PC-3 (cell line): ENCODE results near the gene KRTAP21-2. TPM values are rescaled to one million over a fixed set of nuclear protein-coding genes. Genes with fewer than 3 reads are reported as not detected.

ENCODE experiments used
- ATAC-seq: fragments of 200-7000 bp; cut with Tn5 transposase; 2 replicates; pipeline ENCODE4 v1.9.1; 2020; ENCODE audit warnings: mild to moderate bottlenecking, moderate library complexity
- BruUV-seq: library from RNA; stranded (reverse); fragments of 400-500 nt; replicated peaks from 2 replicates; lab custom pipeline; 2021; lab: Mats Ljungman, UMichigan
- CTCF ChIA-PET: fragments of 300-600 bp; sonication (Branson Sonifier 250); formaldehyde crosslinking; loops from one replicate; lab custom pipeline; 2022; ENCODE audit warnings: antibody characterized with exemption; lab: Charles Lee
- POLR2A ChIA-PET: fragments of 300-600 bp; sonication (Branson Sonifier 250); formaldehyde crosslinking; loops from one replicate; lab custom pipeline; 2022; ENCODE audit warnings: antibody characterized with exemption; ENCODE audit not compliant: unreplicated experiment; lab: Charles Lee
- DNase-seq: peaks from one replicate; pipeline ENCODE4 v3.0.0-alpha.2; 2015
- H2AFZ ChIP-seq: fragments of 300-600 bp; sonication (generic); 2 replicates; pipeline ENCODE4 v1.6.0; 2016; ENCODE audit warnings: antibody characterized with exemption, low read length
- H3F3A ChIP-seq: fragments of 300-600 bp; sonication (generic); one replicate; pipeline ENCODE4 v1.6.0; 2017; ENCODE audit warnings: antibody characterized with exemption, low read length, control low read depth, mild to moderate bottlenecking; ENCODE audit not compliant: unreplicated experiment
- H3K27ac ChIP-seq: fragments of 300-600 bp; sonication (generic); 2 replicates; pipeline ENCODE4 v1.5.1; 2016; ENCODE audit warnings: mild to moderate bottlenecking, low read length
- H3K27me3 ChIP-seq: fragments of 300-600 bp; sonication (generic); 2 replicates; pipeline ENCODE4 v1.6.1; 2016; ENCODE audit warnings: low read length, mixed read lengths
- H3K36me3 ChIP-seq: fragments of 300-600 bp; sonication (generic); 2 replicates; pipeline ENCODE4 v1.6.1; 2016; ENCODE audit warnings: low read depth, mixed run types, low read length, mixed read lengths
- H3K4me1 ChIP-seq: fragments of 300-600 bp; sonication (generic); 2 replicates; pipeline ENCODE4 v1.5.1; 2016; ENCODE audit warnings: low read length; ENCODE audit not compliant: insufficient read depth
- H3K4me2 ChIP-seq: fragments of 300-600 bp; sonication (generic); 2 replicates; pipeline ENCODE4 v1.6.0; 2016; ENCODE audit warnings: low read length
- H3K4me3 ChIP-seq: fragments of 300-600 bp; sonication (generic); 2 replicates; pipeline ENCODE4 v1.5.1; 2016; ENCODE audit warnings: mild to moderate bottlenecking, low read length, mixed read lengths
- H3K79me2 ChIP-seq: fragments of 300-600 bp; sonication (generic); 2 replicates; pipeline ENCODE4 v1.6.1; 2017; ENCODE audit warnings: low read length, mixed read lengths
- H3K9ac ChIP-seq: fragments of 300-600 bp; sonication (generic); 2 replicates; pipeline ENCODE4 v1.6.0; 2016; ENCODE audit warnings: mild to moderate bottlenecking, low read length
- H3K9me2 ChIP-seq: fragments of 300-600 bp; sonication (generic); replicated peaks from 2 replicates; pipeline ENCODE4 v1.6.1; 2016; ENCODE audit warnings: mixed run types, low read length, mixed read lengths
- H3K9me3 ChIP-seq: fragments of 300-600 bp; sonication (generic); 2 replicates; pipeline ENCODE4 v1.6.1; 2016; ENCODE audit warnings: low read length, mixed read lengths
- H4K20me1 ChIP-seq: fragments of 300-600 bp; sonication (generic); 2 replicates; pipeline ENCODE4 v1.6.1; 2016; ENCODE audit warnings: low read length, mixed read lengths
- CTCF ChIP-seq: fragments of 300-600 bp; sonication (generic); conservative IDR thresholded peaks from 2 replicates; pipeline ENCODE4 v1.5.1; 2017; ENCODE audit warnings: antibody characterized with exemption, low read depth, mild to moderate bottlenecking, low read length
- EZH2 ChIP-seq: fragments of 300-600 bp; sonication (generic); IDR thresholded peaks from one replicate; pipeline ENCODE4 v1.6.1; 2017; ENCODE audit warnings: antibody characterized with exemption, mild to moderate bottlenecking, low read length; ENCODE audit not compliant: unreplicated experiment
- EZH2phosphoT487 ChIP-seq: fragments of 300-600 bp; sonication (generic); IDR thresholded peaks from 2 replicates; pipeline ENCODE4 v1.6.1; 2018; ENCODE audit warnings: mild to moderate bottlenecking, antibody characterized with exemption, low read length, borderline replicate concordance
- intact Hi-C: fragments of 100-400 bp; cut with micrococcal nuclease; formaldehyde crosslinking; loops from 2 replicates; pipeline ENCODE4 v1.9.0; 2023
- total RNA-seq: library from RNA; depleted of rRNA; stranded (reverse); fragments of >200 nt; gene quantifications from 2 replicates; pipeline ENCODE4 v1.2.3, GENCODE V29; 2014; rRNA removed

Gene KRTAP21-2
- total RNA-seq, 1 experiment from 2014 or later = not detected

DNA sequence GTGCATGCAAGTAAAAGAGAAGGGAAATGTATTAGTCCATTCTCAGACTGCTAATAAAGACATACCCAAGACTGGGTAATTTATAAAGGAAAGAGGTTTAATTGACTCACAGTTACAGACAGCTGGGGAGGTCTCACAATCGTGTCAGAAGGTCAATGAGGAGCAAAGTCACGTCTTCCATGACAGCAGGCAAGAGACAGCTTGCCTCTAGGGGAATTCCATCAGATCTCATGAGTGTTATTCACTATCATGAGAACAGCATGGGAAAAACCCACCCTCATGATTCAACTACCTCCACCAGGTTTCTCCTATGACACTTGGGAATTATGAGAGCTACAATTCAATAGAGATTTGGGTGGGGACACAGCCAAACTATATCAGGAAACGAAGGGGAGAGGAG, 36.6 kb downstream of the KRTAP21-2 start:
- Histone ChIP-seq H3K36me3 (no peaks in the 10 kb centered on the region), H3K9me3 (peaks cover 12% of the 10 kb centered on the region; the same call in 1 of the 2 replicates), H3K4me3 (no peak overlapping the region), H3K27me3 (no peaks in the 10 kb centered on the region), H3F3A (no peaks in the 10 kb centered on the region), H3K4me1 (peaks cover 15% of the 10 kb centered on the region), H4K20me1 (no peaks in the 10 kb centered on the region), H2AFZ (no peak overlapping the region), H3K79me2 (no peaks in the 10 kb centered on the region), H3K9ac (no peak overlapping the region), H3K9me2 (no peaks in the 10 kb centered on the region), H3K4me2 (no peak overlapping the region), H3K27ac (no peak overlapping the region)
- intact Hi-C loops = loop anchor here (5.0 kb wide), 1 partner anchor 368 kb away; no protein-coding TSS in a partner anchor
- TF ChIP-seq EZH2 = no peak
- TF ChIP-seq CTCF = no peak
- no peak for TF ChIP-seq EZH2phosphoT487
- no TSS peak for BruUV-seq
- POLR2A ChIA-PET = no interaction called here
- ATAC-seq (no peak), DNase-seq (no peak)
- CTCF ChIA-PET = no interaction called here

- Histone ChIP-seq H3K9ac (no peak overlapping the region), H3K27ac (no peak overlapping the region), H3K79me2 (no peaks in the 10 kb centered on the region), H2AFZ (no peak overlapping the region), H3K9me2 (0 out of 2 replicates have a peak, but pooled peaks cover 3% of the 10 kb centered on the region), H3K4me1 (no peaks in the 10 kb centered on the region), H3K36me3 (no peaks in the 10 kb centered on the region), H3K4me2 (no peak overlapping the region), H3F3A (no peaks in the 10 kb centered on the region), H3K27me3 (no peaks in the 10 kb centered on the region), H3K9me3 (peaks cover 11% of the 10 kb centered on the region; the same call in 1 of the 2 replicates), H3K4me3 (no peak overlapping the region), H4K20me1 (no peaks in the 10 kb centered on the region)
- BruUV-seq = no TSS peak
- intact Hi-C loops = no loop called here
- CTCF ChIA-PET = no interaction called here
- ATAC-seq (no peak; the same call in 1 of the 2 replicates), DNase-seq (no peak)
- TF ChIP-seq EZH2phosphoT487 (no peak), EZH2 (no peak), CTCF (no peak)
- POLR2A ChIA-PET = no interaction called here
Observed at GRCh38 chr21:30707409-30707808, 39.6 kb downstream of the KRTAP21-2 start.

Other genes with a start within 250 kb of the KRTAP21-2 start
- not detected in 2 replicates for gene KRTAP19-5, start 245.1 kb downstream of the KRTAP21-2 start, total RNA-seq
- gene KRTAP19-6, start 205.4 kb downstream of the KRTAP21-2 start, total RNA-seq = not detected in 2 replicates
- gene KRTAP19-7, start 185.9 kb downstream of the KRTAP21-2 start, total RNA-seq = not detected in 2 replicates
- not detected in 2 replicates for gene KRTAP22-2, start 156.9 kb downstream of the KRTAP21-2 start, total RNA-seq
- not detected in 2 replicates for gene KRTAP6-3, start 154.8 kb downstream of the KRTAP21-2 start, total RNA-seq
- gene KRTAP6-2, start 148.4 kb downstream of the KRTAP21-2 start, total RNA-seq = not detected in 2 replicates
- not detected in 2 replicates for gene KRTAP22-1, start 146.2 kb downstream of the KRTAP21-2 start, total RNA-seq
- not detected in 2 replicates for gene KRTAP6-1, start 133.3 kb downstream of the KRTAP21-2 start, total RNA-seq
- gene KRTAP20-1, start 130.8 kb downstream of the KRTAP21-2 start, total RNA-seq = not detected in 2 replicates
- gene KRTAP20-4, start 126.6 kb downstream of the KRTAP21-2 start, total RNA-seq = not detected in 2 replicates
- gene KRTAP20-2, start 112.1 kb downstream of the KRTAP21-2 start, total RNA-seq = 0.51 TPM in 1 of 2 replicates, not detected in the other
- not detected in 2 replicates for gene KRTAP20-3, start 104.4 kb downstream of the KRTAP21-2 start, total RNA-seq
- gene KRTAP21-3, start 28.5 kb downstream of the KRTAP21-2 start, total RNA-seq = not detected in 2 replicates
- gene KRTAP21-1, start 8.2 kb upstream of the KRTAP21-2 start, total RNA-seq = not detected in 2 replicates
- gene KRTAP8-1, start 66.0 kb upstream of the KRTAP21-2 start, total RNA-seq = not detected in 2 replicates
- gene KRTAP7-1, start 82.5 kb upstream of the KRTAP21-2 start, total RNA-seq = not detected in 2 replicates
- gene KRTAP11-1, start 134.3 kb upstream of the KRTAP21-2 start, total RNA-seq = not detected in 2 replicates